Measurements from ENCODE around the gene SMC6. TPM values are rescaled to one million over a fixed set of nuclear protein-coding genes. Genes with fewer than 3 reads are reported as not detected.

SMC6 gene
- total and polyA plus RNA-seq, 3 donors from 2014 or later = 21.7 to 79.0 (median 73.8) TPM

DNA sequence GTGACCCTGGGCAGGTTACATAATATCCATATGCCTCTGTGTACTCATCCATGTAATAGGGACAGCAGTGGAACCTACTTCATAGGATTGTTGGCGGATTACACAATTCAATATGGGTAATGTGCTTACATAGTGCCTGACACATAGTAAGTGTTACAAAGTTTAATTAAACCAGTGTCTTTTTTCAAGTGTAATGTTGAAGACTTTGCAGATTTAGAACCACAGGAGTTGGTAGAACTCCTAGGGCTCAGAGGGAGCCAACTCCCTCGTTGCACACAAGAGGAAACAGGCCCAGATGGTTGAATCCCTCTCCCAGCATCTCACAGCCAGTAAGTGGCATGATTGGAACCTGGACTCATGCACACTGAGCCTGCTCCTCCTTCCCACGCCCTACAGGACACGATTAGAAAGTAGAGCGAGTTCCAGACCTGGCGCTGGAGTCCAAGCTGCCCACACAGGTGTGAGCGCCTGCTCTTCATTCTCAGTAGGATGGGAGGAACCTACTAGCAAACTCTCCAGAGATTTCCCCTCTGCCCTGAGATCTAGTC is 115.3 kb downstream of the SMC6 start:
- TF ChIP-seq, protein P1, sequence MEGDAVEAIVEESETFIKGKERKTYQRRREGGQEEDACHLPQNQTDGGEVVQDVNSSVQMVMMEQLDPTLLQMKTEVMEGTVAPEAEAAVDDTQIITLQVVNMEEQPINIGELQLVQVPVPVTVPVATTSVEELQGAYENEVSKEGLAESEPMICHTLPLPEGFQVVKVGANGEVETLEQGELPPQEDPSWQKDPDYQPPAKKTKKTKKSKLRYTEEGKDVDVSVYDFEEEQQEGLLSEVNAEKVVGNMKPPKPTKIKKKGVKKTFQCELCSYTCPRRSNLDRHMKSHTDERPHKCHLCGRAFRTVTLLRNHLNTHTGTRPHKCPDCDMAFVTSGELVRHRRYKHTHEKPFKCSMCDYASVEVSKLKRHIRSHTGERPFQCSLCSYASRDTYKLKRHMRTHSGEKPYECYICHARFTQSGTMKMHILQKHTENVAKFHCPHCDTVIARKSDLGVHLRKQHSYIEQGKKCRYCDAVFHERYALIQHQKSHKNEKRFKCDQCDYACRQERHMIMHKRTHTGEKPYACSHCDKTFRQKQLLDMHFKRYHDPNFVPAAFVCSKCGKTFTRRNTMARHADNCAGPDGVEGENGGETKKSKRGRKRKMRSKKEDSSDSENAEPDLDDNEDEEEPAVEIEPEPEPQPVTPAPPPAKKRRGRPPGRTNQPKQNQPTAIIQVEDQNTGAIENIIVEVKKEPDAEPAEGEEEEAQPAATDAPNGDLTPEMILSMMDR (IDR thresholded peaks at IDR 0.05) = no peak
- TF ChIP-seq POLR2A (IDR thresholded peaks at IDR 0.05) = no peak
- no peaks in the 10 kb centered on the region for H3K9me3 ChIP-seq
- WGBS, 2 donors = 91 to 92% methylated on average over 6 to 7 of the region's 7 CpGs

GRCh38 chr2:17637131-17637906 is 116.3 kb downstream of the SMC6 start:
- H3K36me3 ChIP-seq (ENCODE audit: low read depth, missing control alignments) = no peaks in the 10 kb centered on the region
- no peaks in the 10 kb centered on the region for H3K9me3 ChIP-seq
- H3K4me1 ChIP-seq = no peaks in the 10 kb centered on the region
- intact Hi-C loops (cut with DNase I; ENCODE audit: low total_unique reads) = no loop called here
- no peak overlapping the region for H3K27ac ChIP-seq
- no peak for DNase-seq
- H3K27me3 ChIP-seq = no peaks in the 10 kb centered on the region
- no peak overlapping the region for H3K4me3 ChIP-seq
- 52 to 69% methylated on average over 7 to 8 of the region's 8 CpGs for WGBS, 2 donors
- TF ChIP-seq, protein P1 (IDR thresholded peaks at IDR 0.05) = no peak
- no peak for TF ChIP-seq POLR2A (IDR thresholded peaks at IDR 0.05)

More for the DNA sequence above, 115.3 kb downstream of the SMC6 start:
- H3K27me3 ChIP-seq = no peaks in the 10 kb centered on the region
- H3K4me3 ChIP-seq = no peak overlapping the region
- intact Hi-C loops (cut with DNase I; ENCODE audit: low total_unique reads) = no loop called here
- H3K27ac ChIP-seq = no peak overlapping the region
- H3K36me3 ChIP-seq (ENCODE audit: low read depth, missing control alignments) = no peaks in the 10 kb centered on the region
- DNase-seq = no peak
- H3K4me1 ChIP-seq = no peaks in the 10 kb centered on the region

- Histone ChIP-seq H3K9me3 (no peaks in the 10 kb centered on the region), H3K27ac (no peak overlapping the region), H3K4me1 (no peaks in the 10 kb centered on the region), H3K27me3 (no peaks in the 10 kb centered on the region), H3K4me3 (no peak overlapping the region), H3K36me3 (ENCODE audit: low read depth, missing control alignments) (no peaks in the 10 kb centered on the region)
- intact Hi-C loops (cut with DNase I; ENCODE audit: low total_unique reads) = no loop called here
- WGBS, 2 donors = 95 to 97% methylated on average over 3 of the region's 3 CpGs
- no peak for TF ChIP-seq POLR2A (IDR thresholded peaks at IDR 0.05)
- TF ChIP-seq, protein P1 (IDR thresholded peaks at IDR 0.05) = no peak
- DNase-seq = no peak
These were observed 117.4 kb downstream of the SMC6 start for GRCh38 chr2:17636257-17636656.

DNA sequence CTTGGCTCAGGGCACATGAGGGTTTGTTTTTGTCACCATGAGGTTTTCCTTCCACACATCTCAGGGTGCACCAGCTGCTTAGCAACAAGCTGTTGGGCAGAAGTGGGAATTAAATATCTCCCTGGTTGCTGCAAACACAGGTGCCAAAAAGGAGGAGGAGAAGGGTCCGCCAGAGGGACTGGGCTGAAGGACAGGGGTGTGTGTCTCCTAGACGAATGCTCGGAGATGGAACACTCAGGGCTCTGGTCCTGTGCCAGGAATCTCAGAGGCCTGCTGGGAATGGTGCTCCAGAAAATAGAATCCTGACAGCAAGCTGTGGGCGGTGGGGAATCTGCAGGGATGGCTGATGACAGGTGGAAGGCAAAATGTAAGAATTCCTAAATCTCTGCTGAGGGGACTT is 118.6 kb downstream of the SMC6 start:
- WGBS, 2 donors = 55 to 65% methylated on average over 4 of the region's 4 CpGs
- TF ChIP-seq, protein P1 (IDR thresholded peaks at IDR 0.05) = no peak
- no peak for TF ChIP-seq POLR2A (IDR thresholded peaks at IDR 0.05)
- Histone ChIP-seq H3K27me3 (no peaks in the 10 kb centered on the region), H3K4me3 (no peak overlapping the region), H3K36me3 (ENCODE audit: low read depth, missing control alignments) (no peaks in the 10 kb centered on the region), H3K27ac (no peak overlapping the region), H3K4me1 (no peaks in the 10 kb centered on the region), H3K9me3 (no peaks in the 10 kb centered on the region)
- no peak for DNase-seq
- intact Hi-C loops (cut with DNase I; ENCODE audit: low total_unique reads) = no loop called here
